Measurements from ENCODE around the gene CDCA4.

GRCh38 chr14:105047283-105048016 lies 26.6 kb upstream of the CDCA4 start:
- TF ChIP-seq POLR2AphosphoS5 (IDR thresholded peaks at IDR 0.05) (no peak), CTCF (IDR thresholded peaks at IDR 0.05) (no peak), EP300 (IDR thresholded peaks at IDR 0.05) (no peak)
